Adrenal gland (tissue), 12 donors: Measurements from ENCODE around the gene PHETA2. TPM values are rescaled to one million over a fixed set of nuclear protein-coding genes. Genes with fewer than 3 reads are reported as not detected.

Experiments used
- DNase-seq, 7 donors: peaks; one replicate each; pipeline ENCODE4 v3.0.0-alpha.2; 2019 to 2020
- H3K27ac ChIP-seq, 5 donors: fragments of 200-600 bp; sonication (generic) in 4 of 5; 1 replicate in 3 of 5; 2 replicates in 2 of 5; pipeline versions ENCODE4 v1.5.1 to v1.8.0; 2016 to 2020; ENCODE audit warnings: mild to moderate bottlenecking in 1 of 5
- H3K27me3 ChIP-seq: fragments of 200-600 bp; 2 replicates; pipeline ENCODE4 v1.8.0; 2021
- H3K36me3 ChIP-seq, 2 donors: fragments of 200-600 bp; replicated peaks in 1 of 2; 1 replicate in 1 of 2; 2 replicates in 1 of 2; pipeline versions ENCODE4 v1.5.1 to v1.8.0; 2018 to 2022
- H3K4me1 ChIP-seq, 2 donors: fragments of 200-600 bp; replicated peaks in 1 of 2; 1 replicate in 1 of 2; 2 replicates in 1 of 2; pipeline versions ENCODE4 v1.5.1 to v1.8.0; 2018 to 2021
- H3K4me3 ChIP-seq, 4 donors: fragments of 200-600 bp; sonication (generic) in 3 of 4; one replicate each; pipeline ENCODE4 v1.5.1; 2016 to 2018
- H3K9me3 ChIP-seq, 3 donors: fragments of 200-600 bp; sonication (generic) in 1 of 3; replicated peaks in 1 of 3; 1 replicate in 2 of 3; 2 replicates in 1 of 3; pipeline versions ENCODE4 v1.5.1 to v1.8.0; 2016 to 2021
- POLR2A ChIP-seq, 2 donors: fragments of 450-650 bp; IDR thresholded peaks; one replicate each; pipeline ENCODE4 v1.6.1; 2017; ENCODE audit warnings: antibody characterized with exemption in 2 of 2, mild to moderate bottlenecking in 2 of 2, moderate library complexity in 1 of 2
- WGBS, 4 donors: extraction: QIAGEN DNeasy Blood & Tissue Kit in 2 of 4; methylation state at CpG; one replicate each; pipeline versions ENCODE4 v1.1.5 to v1.1.7; 2013 to 2017; 5-methylcytosine and 5-hydroxymethylcytosine counted together
- intact Hi-C, 2 donors: fragments of 100-400 bp; cut with DNase I; formaldehyde crosslinking; loops; one replicate each; pipeline versions ENCODE4 v1.14.1 to v1.15.0; 2022 to 2023
- polyA plus RNA-seq, 3 donors: library from polyadenylated mRNA; stranded (reverse); fragments of 200-250 nt in 2 of 3; fragments of 350-450 nt in 1 of 3; fragmentation: Illumina TruSeq in 1 of 3; extraction: RNeasy Lipid Tissue Mini Kit (QIAGEN cat#74804) in 1 of 3; gene quantifications; one replicate each; pipeline ENCODE4 v1.2.3, GENCODE V29; 2013 to 2014
- total RNA-seq, 9 donors: library from RNA; depleted of rRNA in 4 of 9; stranded (reverse); fragments of >200 nt in 4 of 9; fragments of 120-200 nt in 1 of 9; fragmentation: NEBNext Ultra II Directional in 1 of 9; extraction: Animal tissue kit (Norgen Biotek cat#: 25700) in 1 of 9; gene quantifications; one replicate each; pipeline versions ENCODE4 v1.1.0 to v1.2.4, GENCODE V29; 2013 to 2023
- TF ChIP-seq, protein P1 (sequence below), 6 experiments: fragments of 450-650 bp in 4 of 6; fragments of 200-600 bp in 2 of 6; sonication (generic) in 1 of 6; IDR thresholded peaks; 1 replicate in 5 of 6; 2 replicates in 1 of 6; pipeline versions ENCODE4 v1.5.1 to v1.8.0; 2016 to 2021; ENCODE audit warnings: antibody characterized with exemption in 6 of 6, mild to moderate bottlenecking in 2 of 6, moderate library complexity in 1 of 6
- donor health status: healthy with polysubstance abuse.
- donor health status: Bipolar disorder and iron deficiency.
- donor health status: DM: yes; HTN: yes; CAD: no.
- donor health status: DM: no; HTN: no; CAD: no.
- donor health status: DM: no; HTN: no; CAD: no.
- donor health status: DM: yes; HTN: yes; CAD: no.

Gene PHETA2
- total and polyA plus RNA-seq, 12 donors: 2.5 to 14.3 (median 7.0) TPM

DNA sequence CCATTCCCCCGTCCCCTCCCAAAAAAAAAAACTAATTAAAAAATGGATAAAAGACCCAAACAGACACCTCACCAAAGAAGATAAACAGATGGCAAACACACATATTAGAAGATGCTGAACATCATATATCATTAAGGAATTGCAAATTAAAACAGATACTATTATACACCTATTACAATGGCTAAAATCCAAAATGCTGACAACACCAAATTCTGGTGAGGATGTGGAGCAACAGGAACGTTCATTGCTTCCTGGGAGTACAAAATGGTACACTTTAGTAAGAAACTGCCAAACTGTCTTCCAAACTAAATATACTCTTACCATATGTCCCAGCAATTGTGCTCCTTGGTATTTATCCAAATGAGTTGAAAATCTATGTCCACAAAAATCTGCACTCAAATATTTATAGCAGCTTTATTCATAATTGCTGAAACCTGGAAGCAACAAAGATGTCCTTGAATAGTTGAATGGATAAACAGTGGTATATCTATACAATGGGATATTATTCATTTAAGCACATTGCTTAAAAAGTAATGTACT is 23.3 kb upstream of the PHETA2 start:
- TF ChIP-seq, protein P1, sequence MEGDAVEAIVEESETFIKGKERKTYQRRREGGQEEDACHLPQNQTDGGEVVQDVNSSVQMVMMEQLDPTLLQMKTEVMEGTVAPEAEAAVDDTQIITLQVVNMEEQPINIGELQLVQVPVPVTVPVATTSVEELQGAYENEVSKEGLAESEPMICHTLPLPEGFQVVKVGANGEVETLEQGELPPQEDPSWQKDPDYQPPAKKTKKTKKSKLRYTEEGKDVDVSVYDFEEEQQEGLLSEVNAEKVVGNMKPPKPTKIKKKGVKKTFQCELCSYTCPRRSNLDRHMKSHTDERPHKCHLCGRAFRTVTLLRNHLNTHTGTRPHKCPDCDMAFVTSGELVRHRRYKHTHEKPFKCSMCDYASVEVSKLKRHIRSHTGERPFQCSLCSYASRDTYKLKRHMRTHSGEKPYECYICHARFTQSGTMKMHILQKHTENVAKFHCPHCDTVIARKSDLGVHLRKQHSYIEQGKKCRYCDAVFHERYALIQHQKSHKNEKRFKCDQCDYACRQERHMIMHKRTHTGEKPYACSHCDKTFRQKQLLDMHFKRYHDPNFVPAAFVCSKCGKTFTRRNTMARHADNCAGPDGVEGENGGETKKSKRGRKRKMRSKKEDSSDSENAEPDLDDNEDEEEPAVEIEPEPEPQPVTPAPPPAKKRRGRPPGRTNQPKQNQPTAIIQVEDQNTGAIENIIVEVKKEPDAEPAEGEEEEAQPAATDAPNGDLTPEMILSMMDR (IDR thresholded peaks at IDR 0.05): no peak
- no peak for TF ChIP-seq POLR2A (IDR thresholded peaks at IDR 0.05)
- Histone ChIP-seq H3K27ac (no peak overlapping the region), H3K4me1 (no peaks in the 10 kb centered on the region), H3K27me3 (no peaks in the 10 kb centered on the region), H3K4me3 (no peak overlapping the region), H3K36me3 (no peaks in the 10 kb centered on the region), H3K9me3 (no peaks in the 10 kb centered on the region)
- intact Hi-C loops: no loop called here
- WGBS, 4 donors: 66 to 80% (median 74%) methylated on average over 2 of the region's 2 CpGs
- no peak for DNase-seq

DNA sequence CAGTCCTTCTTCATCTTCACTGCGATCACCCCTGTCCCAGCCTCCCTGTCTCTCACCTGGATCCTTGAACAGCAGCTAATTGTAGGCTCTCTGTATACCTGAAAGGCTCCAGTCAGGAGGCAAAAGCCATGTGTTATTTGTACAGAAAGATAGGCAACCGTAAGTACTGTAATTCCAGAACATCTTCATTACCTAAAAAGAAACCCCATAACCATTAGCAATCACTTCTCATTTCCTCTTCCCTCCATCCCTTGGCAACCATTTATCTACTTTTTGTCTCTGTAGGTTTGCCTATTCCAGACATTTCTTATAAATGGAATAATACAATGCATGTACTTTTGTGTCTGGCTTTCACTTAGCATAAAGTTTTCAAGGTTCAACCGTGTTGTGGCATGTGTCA is 21.3 kb upstream of the PHETA2 start:
- Histone ChIP-seq H3K9me3 (no peaks in the 10 kb centered on the region), H3K4me3 (no peak overlapping the region), H3K4me1 (no peaks in the 10 kb centered on the region), H3K27me3 (no peaks in the 10 kb centered on the region), H3K36me3 (no peaks in the 10 kb centered on the region), H3K27ac (no peak overlapping the region)
- intact Hi-C loops: no loop called here
- DNase-seq: no peak
- TF ChIP-seq, protein P1 (IDR thresholded peaks at IDR 0.05): no peak
- no peak for TF ChIP-seq POLR2A (IDR thresholded peaks at IDR 0.05)
- 88 to 97% (median 90%) methylated on average over 3 of the region's 3 CpGs for WGBS, 4 donors

DNA sequence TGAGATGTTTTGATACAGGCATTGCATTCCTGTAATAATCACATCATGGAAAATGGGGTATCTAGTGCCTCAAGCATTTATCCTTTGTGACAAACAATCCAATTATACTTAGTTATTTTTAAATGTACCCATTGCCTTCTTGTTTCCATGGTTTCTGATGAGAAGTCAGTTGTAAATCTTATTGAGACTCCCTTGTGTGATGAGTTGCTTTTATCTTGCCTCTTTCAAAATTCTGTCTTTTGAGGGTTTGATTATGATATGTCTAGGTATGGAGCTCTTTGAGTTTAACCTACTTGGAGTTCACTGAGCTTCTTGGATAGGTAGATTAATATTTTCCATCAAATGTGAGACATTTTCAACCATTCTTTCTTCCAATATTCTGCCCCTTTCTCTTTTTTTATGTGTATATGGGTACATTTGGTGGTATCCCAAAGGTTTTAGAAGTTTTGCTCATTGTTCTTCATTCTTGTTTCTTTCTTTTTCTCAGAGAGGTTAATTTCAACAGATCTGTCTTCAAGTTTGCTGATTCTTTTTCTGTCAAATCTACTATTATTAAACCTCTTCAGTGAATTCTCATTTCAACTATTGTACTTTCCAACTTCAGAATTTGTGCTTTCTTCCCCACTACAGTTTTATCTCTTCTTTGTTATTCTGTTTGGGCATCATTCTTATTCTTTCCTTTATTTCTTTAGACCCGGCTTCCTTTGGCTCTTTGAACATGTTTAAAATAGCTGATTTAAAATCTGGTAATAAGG is 17.1 kb upstream of the PHETA2 start:
- Histone ChIP-seq H3K4me3 (no peak overlapping the region), H3K36me3 (peaks cover 0 to 25% of the 10 kb centered on the region in 2 donors), H3K27me3 (no peaks in the 10 kb centered on the region), H3K27ac (no peak overlapping the region), H3K9me3 (no peaks in the 10 kb centered on the region), H3K4me1 (no peaks in the 10 kb centered on the region)
- WGBS, 4 donors: 96 to 100% (median 97%) methylated on average over 1 of the region's 1 CpG
- no peak for TF ChIP-seq POLR2A (IDR thresholded peaks at IDR 0.05)
- no peak for DNase-seq
- intact Hi-C loops: no loop called here

DNA sequence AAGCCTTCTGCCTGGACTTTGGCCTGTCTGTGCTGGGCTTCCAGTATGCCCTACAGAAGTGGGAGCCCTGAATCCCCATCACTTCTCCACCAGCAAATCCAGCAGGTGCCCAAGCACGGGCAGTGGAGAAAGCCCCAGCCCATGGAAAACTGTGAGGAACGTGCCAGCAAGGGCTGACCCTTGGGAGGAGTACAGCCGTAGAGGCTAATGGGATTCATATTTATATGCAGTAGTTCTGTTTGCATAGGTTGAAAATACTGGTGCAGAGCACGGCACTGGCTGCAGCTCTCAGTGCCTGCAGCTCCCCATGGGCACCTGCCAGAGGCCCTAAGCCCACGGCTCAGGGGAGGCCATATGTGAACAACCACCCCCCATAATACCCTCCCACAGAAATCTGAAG is 13.6 kb upstream of the PHETA2 start:
- TF ChIP-seq POLR2A (IDR thresholded peaks at IDR 0.05): no peak
- TF ChIP-seq, protein P1 (IDR thresholded peaks at IDR 0.05): no peak
- H3K27ac ChIP-seq: no peak overlapping the region
- H3K4me3 ChIP-seq: no peak overlapping the region
- H3K36me3 ChIP-seq: peaks cover 0 to 36% of the 10 kb centered on the region in 2 donors
- DNase-seq: no peak
- intact Hi-C loops: no loop called here
- no peaks in the 10 kb centered on the region for H3K9me3 ChIP-seq
- WGBS, 4 donors: 90 to 97% (median 92%) methylated on average over 2 to 5 of the region's 5 CpGs
- no peaks in the 10 kb centered on the region for H3K4me1 ChIP-seq
- no peaks in the 10 kb centered on the region for H3K27me3 ChIP-seq

DNA sequence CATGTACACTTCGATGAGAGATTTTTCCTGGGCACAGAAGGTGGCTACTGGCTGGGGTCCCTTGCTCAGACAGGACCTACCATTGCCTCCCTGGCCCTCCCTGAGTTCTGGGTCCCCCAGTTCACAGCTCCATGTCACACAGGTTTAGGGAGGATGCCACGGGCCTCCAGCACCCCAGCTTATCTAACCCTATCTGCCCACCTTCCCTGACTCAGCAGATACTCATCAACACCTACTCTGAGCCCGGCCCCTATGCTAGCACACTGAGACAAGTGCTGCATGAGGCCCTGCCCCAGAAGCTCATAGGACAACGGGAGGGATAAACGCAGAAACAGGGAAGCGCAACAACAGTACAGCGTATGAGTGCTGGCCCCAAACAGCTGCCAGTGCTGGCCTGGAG is 13.0 kb upstream of the PHETA2 start:
- Histone ChIP-seq H3K9me3 (no peaks in the 10 kb centered on the region), H3K4me3 (no peak overlapping the region), H3K36me3 (peaks cover 0 to 42% of the 10 kb centered on the region in 2 donors), H3K27me3 (no peaks in the 10 kb centered on the region), H3K27ac (no peak overlapping the region), H3K4me1 (no peaks in the 10 kb centered on the region)
- intact Hi-C loops: no loop called here
- DNase-seq: no peak
- WGBS, 4 donors: 95 to 99% (median 97%) methylated on average over 7 of the region's 7 CpGs
- TF ChIP-seq, protein P1 (IDR thresholded peaks at IDR 0.05): no peak
- TF ChIP-seq POLR2A (IDR thresholded peaks at IDR 0.05): no peak
